ENCODE data around the gene ULK3. TPM values are rescaled to one million over a fixed set of nuclear protein-coding genes. Genes with fewer than 3 reads are reported as not detected.

ULK3 gene
- polyA plus RNA-seq, 3 donors = 27.9 to 33.5 (median 31.1) TPM

GRCh38 chr15:74830868-74831267 lies 12.1 kb downstream of the ULK3 start:
- DNase-seq (ENCODE audit: extremely low read depth in 1 of 11, low read depth in 9 of 11, low spot score in 4 of 11) = no peak

- no peak for DNase-seq (ENCODE audit: extremely low read depth in 1 of 11, low read depth in 9 of 11, low spot score in 4 of 11)
Observed at GRCh38 chr15:74829991-74830390, 13.0 kb downstream of the ULK3 start.

DNA sequence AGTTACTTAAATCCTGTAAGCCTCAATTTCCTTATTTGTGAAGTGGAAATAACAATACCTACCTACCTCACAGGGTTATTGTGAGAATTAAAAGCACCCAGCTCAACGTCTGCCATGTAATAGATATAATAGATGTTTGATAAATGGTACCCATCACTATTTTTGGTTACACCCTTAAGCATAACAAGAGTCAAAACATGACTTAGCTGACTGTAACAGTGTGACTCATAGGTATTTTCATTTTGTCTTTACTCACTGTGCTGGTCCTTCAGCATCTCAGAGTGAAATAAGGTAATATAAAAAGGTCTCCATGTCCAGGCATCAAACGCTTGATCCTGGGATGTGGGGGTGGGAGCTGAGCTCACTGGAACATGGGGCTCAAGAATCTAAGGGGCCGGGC lies 13.5 kb downstream of the ULK3 start:
- DNase-seq (ENCODE audit: extremely low read depth in 1 of 11, low read depth in 9 of 11, low spot score in 4 of 11) = no peak

DNA sequence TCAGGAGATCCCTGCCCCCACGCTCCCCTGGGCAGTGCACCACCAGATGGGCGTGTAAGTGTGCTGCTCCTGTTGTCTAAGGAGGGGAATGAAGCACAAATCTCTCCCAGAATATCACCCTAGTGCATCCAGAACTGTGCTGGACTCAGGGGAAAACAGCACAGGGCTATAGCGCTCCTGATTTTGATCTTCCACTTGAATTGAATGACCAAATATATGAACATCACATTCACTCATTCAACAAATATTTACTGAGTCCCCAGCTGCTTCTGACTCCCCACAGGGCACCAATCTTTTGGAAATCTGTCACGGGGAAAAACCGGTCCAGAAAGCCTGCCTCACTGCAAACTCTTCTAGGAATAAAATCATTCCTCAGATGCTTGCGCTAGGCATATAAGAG lies 14.1 kb downstream of the ULK3 start:
- no peak for DNase-seq (ENCODE audit: extremely low read depth in 1 of 11, low read depth in 9 of 11, low spot score in 4 of 11)

DNA sequence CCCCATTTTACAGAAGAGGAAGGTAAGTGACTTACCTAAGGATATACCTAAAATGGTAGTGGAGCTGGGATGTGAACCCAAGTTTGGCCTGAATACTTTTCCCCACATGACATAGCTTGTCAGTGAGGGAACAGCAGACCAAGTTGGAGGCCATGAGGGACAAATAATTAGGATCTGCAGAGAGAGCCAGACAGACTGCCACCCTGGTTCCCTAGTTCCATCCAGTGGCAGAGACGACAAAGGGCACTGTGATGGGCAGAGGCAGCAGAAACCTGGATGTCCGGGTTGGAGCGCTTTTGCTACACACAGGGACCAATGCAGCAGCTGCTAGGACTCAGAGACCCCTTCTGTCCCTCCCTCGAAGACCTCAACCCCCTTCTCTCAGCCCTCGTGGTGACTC lies 15.3 kb downstream of the ULK3 start:
- no peak for DNase-seq (ENCODE audit: extremely low read depth in 1 of 11, low read depth in 9 of 11, low spot score in 4 of 11)

GRCh38 chr15:74826921-74827320 lies 16.0 kb downstream of the ULK3 start:
- DNase-seq (ENCODE audit: extremely low read depth in 1 of 11, low read depth in 9 of 11, low spot score in 4 of 11) = no peak

DNA sequence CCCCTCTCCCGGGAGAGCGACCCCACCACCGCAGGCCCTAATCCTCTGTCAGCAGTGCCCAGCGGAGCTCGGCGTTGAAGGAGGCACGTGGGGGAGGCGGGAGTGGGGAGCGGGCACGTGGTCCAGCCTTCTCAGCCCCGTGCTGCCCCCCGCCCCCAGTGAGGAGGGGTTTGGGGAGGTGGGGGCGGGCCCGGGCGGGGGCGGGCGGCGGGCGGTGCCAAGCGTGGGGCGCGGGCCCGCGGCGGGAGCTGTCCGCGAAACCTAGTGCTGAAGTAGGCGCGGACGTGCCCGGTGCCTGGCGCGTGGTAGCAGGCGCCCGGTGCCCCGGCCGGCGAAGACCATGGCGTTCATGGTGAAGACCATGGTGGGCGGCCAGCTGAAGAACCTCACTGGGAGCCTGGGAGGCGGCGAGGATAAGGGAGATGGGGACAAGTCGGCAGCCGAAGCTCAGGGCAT lies 16.6 kb downstream of the ULK3 start, which contains the start of gene CPLX3:
CPLX3 (plus strand) TSS at position 264 of the 456 bp plus-strand sequence; CDS start at position 341, 77 bp downstream.
- DNase-seq (ENCODE audit: extremely low read depth in 1 of 11, low read depth in 9 of 11, low spot score in 4 of 11) = peak in 4 of 11 donors; percentile 48 to 53 (median 52)

DNA sequence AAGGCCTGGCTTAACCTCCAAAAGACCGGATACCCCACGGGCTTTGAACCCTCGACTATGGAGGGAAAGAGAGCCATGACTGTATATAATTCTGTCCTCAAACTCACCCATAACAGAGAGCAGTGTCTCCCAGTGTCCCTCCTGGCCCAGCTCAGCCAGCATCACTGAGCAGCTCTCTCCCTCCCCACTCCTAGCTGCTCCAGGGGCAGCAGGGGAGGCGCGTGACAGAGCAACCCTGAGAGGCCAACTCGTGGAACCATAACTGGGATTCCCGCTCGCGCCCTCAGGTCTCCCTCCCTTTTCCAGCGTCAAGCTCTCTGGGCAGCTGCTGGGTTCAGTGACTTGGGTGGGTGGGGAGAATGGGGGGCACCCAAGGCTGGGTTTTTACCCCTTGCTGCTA lies 17.1 kb downstream of the ULK3 start:
- peak in 1 of 11 donors; percentile 24 for DNase-seq (ENCODE audit: extremely low read depth in 1 of 11, low read depth in 9 of 11, low spot score in 4 of 11)

GRCh38 chr15:74824976-74825375 lies 18.0 kb downstream of the ULK3 start:
- no peak for DNase-seq (ENCODE audit: extremely low read depth in 1 of 11, low read depth in 9 of 11, low spot score in 4 of 11)

DNA sequence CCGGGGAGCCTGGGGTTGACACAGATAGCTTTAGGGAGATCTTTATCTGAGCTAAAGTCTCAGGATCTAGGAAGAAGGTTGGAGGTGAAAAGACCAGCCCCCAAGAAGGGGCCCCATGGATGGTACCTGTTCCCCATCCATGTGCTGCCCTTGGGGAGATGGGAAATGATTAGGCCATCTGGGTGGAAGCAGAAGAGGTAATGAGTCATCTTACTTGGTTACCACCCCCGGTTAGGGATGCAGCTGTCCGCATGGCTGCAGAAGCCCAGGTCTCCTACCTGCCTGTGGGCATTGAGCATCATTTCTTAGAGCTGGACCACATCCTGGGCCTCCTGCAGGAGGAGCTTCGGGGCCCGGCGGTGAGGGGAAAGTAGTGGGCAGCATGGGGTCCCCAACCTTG lies 19.6 kb downstream of the ULK3 start:
- no peak for DNase-seq (ENCODE audit: extremely low read depth in 1 of 11, low read depth in 9 of 11, low spot score in 4 of 11)

DNA sequence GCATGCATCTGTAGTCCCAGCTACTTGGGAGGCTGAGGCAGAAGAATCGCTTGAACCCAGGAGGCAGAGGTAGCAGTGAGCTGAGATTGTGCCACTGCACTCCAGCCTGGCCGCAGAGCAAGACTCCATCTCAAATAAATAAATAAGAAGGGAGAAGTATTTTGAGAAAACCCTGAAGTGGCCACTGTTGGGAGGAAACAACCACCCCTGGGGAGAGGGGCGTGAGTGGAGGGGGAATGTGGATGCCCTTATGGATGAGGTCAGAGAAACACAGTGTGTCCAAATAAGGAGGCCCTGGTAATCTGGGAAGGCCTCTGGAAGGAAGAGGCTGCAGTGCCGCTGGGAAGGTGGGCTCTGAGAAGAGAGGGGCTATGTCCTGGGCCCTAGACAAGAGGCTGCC lies 20.7 kb downstream of the ULK3 start:
- no peak for DNase-seq (ENCODE audit: extremely low read depth in 1 of 11, low read depth in 9 of 11, low spot score in 4 of 11)

DNA sequence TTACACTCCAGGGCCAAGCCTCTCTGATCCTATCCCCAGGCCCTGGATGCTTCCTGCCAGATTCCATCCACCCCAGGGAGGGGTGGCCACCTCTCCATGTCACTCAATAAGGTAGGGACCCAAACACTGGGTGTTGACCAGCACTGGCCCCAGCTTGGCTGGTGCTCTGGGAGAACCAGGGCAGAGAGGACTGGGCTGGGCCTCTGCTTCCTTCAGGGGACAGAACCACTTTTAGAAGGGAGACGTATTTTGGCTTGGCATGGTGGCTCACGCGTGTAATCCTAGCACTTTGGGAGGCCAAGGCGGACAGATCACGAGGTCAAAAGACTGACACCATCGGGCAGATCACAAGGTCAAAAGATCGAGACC lies 21.2 kb downstream of the ULK3 start:
- no peak for DNase-seq (ENCODE audit: extremely low read depth in 1 of 11, low read depth in 9 of 11, low spot score in 4 of 11)

DNA sequence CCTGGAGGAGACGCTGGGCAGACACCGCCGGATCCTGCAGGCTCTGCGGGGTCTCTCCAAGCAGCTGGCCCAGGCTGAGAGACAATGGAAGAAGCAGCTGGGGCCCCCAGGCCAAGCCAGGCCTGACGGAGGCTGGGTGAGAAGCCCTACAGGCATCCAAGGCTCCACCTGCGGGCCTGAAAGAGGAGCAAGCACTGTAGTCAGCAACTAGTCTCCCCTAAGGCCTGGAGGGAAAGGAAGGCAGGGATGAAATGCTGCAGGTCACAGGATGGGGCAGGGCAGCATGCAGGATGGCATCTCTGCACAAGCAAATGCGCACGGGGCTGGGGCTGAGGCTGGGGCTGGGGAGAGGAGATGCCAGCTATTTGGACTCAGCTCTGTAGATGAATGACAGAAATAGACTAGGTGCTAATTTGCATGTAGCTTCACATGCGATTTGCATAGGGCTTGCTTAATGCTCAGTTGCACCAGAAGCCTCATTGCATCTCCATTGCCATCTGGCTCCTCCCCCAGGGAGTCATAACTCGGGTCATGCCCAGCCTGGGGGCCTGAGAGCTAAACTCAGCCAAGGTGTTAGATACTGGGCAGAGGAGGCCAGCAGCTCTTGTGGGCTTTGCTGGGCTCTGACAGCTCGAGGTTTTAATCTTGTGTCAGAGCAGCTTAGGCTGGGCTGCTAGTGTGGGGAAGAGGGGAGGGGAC lies 21.7 kb downstream of the ULK3 start:
- no peak for DNase-seq (ENCODE audit: extremely low read depth in 1 of 11, low read depth in 9 of 11, low spot score in 4 of 11)

- no peak for DNase-seq (ENCODE audit: extremely low read depth in 1 of 11, low read depth in 9 of 11, low spot score in 4 of 11)
Observed at GRCh38 chr15:74820056-74820455, 22.9 kb downstream of the ULK3 start.

GRCh38 chr15:74817370-74817737 lies 25.6 kb downstream of the ULK3 start:
- no peak for DNase-seq (ENCODE audit: extremely low read depth in 1 of 11, low read depth in 9 of 11, low spot score in 4 of 11)

DNA sequence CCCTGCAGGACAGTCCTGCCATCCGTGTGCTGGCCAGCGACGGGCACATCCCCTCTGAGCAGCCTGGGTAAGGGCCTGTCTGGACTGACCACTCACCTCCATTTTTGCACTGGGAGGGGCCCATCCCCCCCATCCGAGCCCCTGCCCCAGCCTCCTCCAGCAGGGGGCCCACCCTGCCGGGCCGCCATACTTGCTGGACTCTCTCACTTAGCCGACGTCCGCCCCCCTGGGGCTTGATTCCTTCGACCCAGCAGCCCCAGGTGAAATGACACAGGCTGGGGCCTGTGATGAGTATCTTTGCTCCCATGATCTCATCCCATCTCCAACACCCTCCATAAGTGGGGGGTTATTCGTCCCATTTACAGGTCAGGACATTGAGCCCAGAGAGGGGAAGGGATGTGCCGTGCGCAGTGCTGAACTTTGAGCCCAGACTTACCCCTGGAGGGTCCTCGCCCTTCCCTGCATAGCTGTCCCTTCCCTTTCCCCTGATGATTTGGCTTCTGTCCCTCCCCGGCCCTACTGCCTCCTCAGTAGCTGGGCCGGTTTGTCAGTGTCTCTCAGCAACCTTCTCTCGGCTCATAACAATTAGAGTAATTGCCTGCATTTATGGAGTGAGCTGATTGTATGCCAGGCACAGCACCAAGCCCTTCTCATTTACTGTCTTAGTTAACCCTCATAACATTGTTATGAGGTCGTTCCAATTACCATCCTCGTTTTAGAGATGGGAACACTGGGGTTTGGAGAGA lies 26.2 kb downstream of the ULK3 start:
- no peak for DNase-seq (ENCODE audit: extremely low read depth in 1 of 11, low read depth in 9 of 11, low spot score in 4 of 11)

- no peak for DNase-seq (ENCODE audit: extremely low read depth in 1 of 11, low read depth in 9 of 11, low spot score in 4 of 11)
Observed at GRCh38 chr15:74815961-74816360, 27.0 kb downstream of the ULK3 start.

DNA sequence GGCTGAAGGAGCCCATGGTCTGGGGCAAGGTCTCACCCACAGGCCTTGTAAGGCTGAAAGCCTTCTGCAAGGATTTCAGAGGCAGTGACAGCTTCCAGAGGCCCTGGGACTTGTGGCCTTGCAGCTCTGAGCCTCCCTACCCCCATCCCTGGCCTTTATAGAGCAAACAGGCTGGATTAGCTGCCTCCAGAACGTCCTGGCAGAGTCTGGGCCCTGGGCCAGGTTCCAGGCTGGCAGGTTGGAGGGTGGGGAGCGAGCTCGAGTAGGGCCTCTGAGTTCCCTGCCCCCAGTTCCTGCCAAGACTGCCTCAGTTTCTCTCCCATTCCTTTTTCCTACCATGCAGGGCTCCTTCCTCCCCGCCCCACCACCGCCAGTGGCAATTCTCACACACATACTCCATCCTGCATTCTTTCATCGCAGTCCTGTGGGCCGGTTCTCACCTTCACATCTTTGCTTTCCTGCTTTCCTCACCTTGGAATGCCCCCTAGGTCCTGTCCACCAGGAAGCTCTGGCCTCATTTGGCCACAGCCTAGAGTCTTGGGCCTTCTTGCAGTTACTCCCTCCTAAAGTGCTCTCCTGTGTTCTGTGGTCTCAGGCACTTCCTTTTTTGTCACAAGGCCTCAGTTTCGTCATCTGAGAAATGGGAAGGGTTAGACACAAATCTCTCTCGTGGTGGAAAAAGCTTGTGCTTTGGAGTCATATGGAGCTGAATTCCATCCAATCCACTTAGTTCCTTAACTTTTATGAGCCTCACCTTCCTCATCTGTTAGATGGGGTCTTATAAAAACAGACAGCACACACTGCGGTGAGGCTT lies 27.6 kb downstream of the ULK3 start:
- DNase-seq (ENCODE audit: extremely low read depth in 1 of 11, low read depth in 9 of 11, low spot score in 4 of 11) = no peak

GRCh38 chr15:74812533-74812932 lies 30.4 kb downstream of the ULK3 start, which contains the start of gene LMAN1L:
Gene LMAN1L (plus strand): TSS chr15:74812835. CDS start chr15:74812855, 20 bp downstream.
- DNase-seq (ENCODE audit: extremely low read depth in 1 of 11, low read depth in 9 of 11, low spot score in 4 of 11) = no peak

- no peak for DNase-seq (ENCODE audit: extremely low read depth in 1 of 11, low read depth in 9 of 11, low spot score in 4 of 11)
Observed at GRCh38 chr15:74809956-74810355, 33.0 kb downstream of the ULK3 start.
